ENCODE measurements around the gene CDK2AP2.

- no peak for TF ChIP-seq CTCF (IDR thresholded peaks at IDR 0.05; ENCODE audit: low read length)
- TF ChIP-seq EZH2 (IDR thresholded peaks at IDR 0.05; ENCODE audit: borderline replicate concordance, low read length) = no peak
Observed at GRCh38 chr11:67543585-67543984, 35.6 kb upstream of the CDK2AP2 start.
